ENCODE results near the gene STXBP2. TPM values are rescaled to one million over a fixed set of nuclear protein-coding genes. Genes with fewer than 3 reads are reported as not detected.

Gene STXBP2
- total and polyA plus RNA-seq, 9 of the 15 experiments (the other 6 are each of a cell fraction or from before 2014, with no cell fraction given), result 2.5 to 163 (median 71.3) TPM

DNA sequence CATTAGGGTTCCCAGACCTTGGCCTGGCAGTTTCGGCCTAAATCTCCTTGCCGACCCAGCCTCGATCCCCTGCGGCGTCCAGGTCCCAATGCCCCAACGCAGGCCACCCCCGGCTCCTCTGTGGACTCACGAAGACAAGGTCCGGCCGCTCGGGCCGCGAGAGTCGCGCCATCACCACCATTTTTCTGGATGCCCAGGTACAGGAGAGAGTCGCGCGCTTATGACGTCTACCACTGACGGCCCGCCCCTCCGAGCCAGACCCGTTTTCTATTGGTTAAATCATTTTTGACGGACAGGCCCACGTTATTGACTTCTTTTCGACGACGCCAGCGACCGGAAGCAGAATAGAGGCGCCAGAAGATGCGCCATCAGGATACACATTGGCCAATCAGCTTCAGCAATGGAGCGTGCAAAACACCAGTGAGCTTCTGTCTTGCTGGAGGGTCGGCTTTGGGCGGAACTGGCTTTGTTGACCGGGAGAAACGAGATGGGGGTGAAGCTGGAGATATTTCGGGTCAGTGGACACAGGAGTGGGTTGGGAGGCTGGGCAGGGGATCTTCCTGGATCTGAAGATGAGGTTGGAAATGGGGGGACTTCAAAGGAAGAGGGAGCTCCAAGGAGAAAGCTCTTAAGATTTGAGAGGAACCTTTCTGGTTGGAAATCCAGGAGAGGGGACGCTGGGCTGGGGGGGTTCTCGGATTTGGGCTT, 7.4 kb upstream of the STXBP2 start, which contains the start of the genes PET100 and XAB2 (continued):
- TF ChIP-seq, protein P1, sequence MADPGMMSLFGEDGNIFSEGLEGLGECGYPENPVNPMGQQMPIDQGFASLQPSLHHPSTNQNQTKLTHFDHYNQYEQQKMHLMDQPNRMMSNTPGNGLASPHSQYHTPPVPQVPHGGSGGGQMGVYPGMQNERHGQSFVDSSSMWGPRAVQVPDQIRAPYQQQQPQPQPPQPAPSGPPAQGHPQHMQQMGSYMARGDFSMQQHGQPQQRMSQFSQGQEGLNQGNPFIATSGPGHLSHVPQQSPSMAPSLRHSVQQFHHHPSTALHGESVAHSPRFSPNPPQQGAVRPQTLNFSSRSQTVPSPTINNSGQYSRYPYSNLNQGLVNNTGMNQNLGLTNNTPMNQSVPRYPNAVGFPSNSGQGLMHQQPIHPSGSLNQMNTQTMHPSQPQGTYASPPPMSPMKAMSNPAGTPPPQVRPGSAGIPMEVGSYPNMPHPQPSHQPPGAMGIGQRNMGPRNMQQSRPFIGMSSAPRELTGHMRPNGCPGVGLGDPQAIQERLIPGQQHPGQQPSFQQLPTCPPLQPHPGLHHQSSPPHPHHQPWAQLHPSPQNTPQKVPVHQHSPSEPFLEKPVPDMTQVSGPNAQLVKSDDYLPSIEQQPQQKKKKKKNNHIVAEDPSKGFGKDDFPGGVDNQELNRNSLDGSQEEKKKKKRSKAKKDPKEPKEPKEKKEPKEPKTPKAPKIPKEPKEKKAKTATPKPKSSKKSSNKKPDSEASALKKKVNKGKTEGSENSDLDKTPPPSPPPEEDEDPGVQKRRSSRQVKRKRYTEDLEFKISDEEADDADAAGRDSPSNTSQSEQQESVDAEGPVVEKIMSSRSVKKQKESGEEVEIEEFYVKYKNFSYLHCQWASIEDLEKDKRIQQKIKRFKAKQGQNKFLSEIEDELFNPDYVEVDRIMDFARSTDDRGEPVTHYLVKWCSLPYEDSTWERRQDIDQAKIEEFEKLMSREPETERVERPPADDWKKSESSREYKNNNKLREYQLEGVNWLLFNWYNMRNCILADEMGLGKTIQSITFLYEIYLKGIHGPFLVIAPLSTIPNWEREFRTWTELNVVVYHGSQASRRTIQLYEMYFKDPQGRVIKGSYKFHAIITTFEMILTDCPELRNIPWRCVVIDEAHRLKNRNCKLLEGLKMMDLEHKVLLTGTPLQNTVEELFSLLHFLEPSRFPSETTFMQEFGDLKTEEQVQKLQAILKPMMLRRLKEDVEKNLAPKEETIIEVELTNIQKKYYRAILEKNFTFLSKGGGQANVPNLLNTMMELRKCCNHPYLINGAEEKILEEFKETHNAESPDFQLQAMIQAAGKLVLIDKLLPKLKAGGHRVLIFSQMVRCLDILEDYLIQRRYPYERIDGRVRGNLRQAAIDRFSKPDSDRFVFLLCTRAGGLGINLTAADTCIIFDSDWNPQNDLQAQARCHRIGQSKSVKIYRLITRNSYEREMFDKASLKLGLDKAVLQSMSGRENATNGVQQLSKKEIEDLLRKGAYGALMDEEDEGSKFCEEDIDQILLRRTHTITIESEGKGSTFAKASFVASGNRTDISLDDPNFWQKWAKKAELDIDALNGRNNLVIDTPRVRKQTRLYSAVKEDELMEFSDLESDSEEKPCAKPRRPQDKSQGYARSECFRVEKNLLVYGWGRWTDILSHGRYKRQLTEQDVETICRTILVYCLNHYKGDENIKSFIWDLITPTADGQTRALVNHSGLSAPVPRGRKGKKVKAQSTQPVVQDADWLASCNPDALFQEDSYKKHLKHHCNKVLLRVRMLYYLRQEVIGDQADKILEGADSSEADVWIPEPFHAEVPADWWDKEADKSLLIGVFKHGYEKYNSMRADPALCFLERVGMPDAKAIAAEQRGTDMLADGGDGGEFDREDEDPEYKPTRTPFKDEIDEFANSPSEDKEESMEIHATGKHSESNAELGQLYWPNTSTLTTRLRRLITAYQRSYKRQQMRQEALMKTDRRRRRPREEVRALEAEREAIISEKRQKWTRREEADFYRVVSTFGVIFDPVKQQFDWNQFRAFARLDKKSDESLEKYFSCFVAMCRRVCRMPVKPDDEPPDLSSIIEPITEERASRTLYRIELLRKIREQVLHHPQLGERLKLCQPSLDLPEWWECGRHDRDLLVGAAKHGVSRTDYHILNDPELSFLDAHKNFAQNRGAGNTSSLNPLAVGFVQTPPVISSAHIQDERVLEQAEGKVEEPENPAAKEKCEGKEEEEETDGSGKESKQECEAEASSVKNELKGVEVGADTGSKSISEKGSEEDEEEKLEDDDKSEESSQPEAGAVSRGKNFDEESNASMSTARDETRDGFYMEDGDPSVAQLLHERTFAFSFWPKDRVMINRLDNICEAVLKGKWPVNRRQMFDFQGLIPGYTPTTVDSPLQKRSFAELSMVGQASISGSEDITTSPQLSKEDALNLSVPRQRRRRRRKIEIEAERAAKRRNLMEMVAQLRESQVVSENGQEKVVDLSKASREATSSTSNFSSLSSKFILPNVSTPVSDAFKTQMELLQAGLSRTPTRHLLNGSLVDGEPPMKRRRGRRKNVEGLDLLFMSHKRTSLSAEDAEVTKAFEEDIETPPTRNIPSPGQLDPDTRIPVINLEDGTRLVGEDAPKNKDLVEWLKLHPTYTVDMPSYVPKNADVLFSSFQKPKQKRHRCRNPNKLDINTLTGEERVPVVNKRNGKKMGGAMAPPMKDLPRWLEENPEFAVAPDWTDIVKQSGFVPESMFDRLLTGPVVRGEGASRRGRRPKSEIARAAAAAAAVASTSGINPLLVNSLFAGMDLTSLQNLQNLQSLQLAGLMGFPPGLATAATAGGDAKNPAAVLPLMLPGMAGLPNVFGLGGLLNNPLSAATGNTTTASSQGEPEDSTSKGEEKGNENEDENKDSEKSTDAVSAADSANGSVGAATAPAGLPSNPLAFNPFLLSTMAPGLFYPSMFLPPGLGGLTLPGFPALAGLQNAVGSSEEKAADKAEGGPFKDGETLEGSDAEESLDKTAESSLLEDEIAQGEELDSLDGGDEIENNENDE (IDR thresholded peaks at IDR 0.05; ENCODE audit: low read depth, low read length), result no peak
- no peak for TF ChIP-seq MITF (IDR thresholded peaks at IDR 0.05)
- TF ChIP-seq HNRNPLL (IDR thresholded peaks at IDR 0.05; ENCODE audit: low read depth, low read length, poor library complexity, severe bottlenecking), result no peak
- TF ChIP-seq GTF2E2 (tag; IDR thresholded peaks at IDR 0.05), result no peak
- no peak for TF ChIP-seq ZNF707 (CRISPR knock-in tag; conservative IDR thresholded peaks at IDR 0.05)
- no peak for TF ChIP-seq ZNF445 (CRISPR knock-in tag; IDR thresholded peaks at IDR 0.05; ENCODE audit: low read depth)
- TF ChIP-seq ZC3H11A (IDR thresholded peaks at IDR 0.05; ENCODE audit: low read depth, low read length), result no peak
- TF ChIP-seq E2F6 (IDR thresholded peaks at IDR 0.05; ENCODE audit: borderline replicate concordance in 1 of 2, extremely low read depth in 1 of 2, insufficient read depth in 1 of 2, insufficient read length in 1 of 2, low read depth in 1 of 2, low read length in 1 of 2, poor library complexity in 1 of 2, severe bottlenecking in 1 of 2), result peak; percentile 59 to 72
- no peak for TF ChIP-seq ZNF232 (CRISPR knock-in tag; IDR thresholded peaks at IDR 0.05)
- TF ChIP-seq ETV6 (IDR thresholded peaks at IDR 0.05; ENCODE audit: borderline replicate concordance in 1 of 2, low read depth in 2 of 2, low read length in 1 of 2), result no peak
- TF ChIP-seq ETV6 (CRISPR knock-in tag; IDR thresholded peaks at IDR 0.05; ENCODE audit: borderline replicate concordance), result no peak
- no peak for TF ChIP-seq ZNF23 (CRISPR knock-in tag; IDR thresholded peaks at IDR 0.05)
- peak; percentile 98 for TF ChIP-seq SIN3B (IDR thresholded peaks at IDR 0.05; ENCODE audit: low read depth)
- no peak for TF ChIP-seq ZNF583 (CRISPR knock-in tag; IDR thresholded peaks at IDR 0.05)
